Hematopoietic multipotent progenitor cell treated with erythropoietin and hydrocortisone succinate and interleukin-3 and kit ligand, for 15 days (in vitro differentiated cells): ENCODE measurements around the gene TNK1.

ENCODE experiments used
- DNase-seq: peaks from one replicate; pipeline ENCODE4 v3.0.0-alpha.2; 2015; ENCODE audit warnings: low spot score

Gene TNK1

DNA sequence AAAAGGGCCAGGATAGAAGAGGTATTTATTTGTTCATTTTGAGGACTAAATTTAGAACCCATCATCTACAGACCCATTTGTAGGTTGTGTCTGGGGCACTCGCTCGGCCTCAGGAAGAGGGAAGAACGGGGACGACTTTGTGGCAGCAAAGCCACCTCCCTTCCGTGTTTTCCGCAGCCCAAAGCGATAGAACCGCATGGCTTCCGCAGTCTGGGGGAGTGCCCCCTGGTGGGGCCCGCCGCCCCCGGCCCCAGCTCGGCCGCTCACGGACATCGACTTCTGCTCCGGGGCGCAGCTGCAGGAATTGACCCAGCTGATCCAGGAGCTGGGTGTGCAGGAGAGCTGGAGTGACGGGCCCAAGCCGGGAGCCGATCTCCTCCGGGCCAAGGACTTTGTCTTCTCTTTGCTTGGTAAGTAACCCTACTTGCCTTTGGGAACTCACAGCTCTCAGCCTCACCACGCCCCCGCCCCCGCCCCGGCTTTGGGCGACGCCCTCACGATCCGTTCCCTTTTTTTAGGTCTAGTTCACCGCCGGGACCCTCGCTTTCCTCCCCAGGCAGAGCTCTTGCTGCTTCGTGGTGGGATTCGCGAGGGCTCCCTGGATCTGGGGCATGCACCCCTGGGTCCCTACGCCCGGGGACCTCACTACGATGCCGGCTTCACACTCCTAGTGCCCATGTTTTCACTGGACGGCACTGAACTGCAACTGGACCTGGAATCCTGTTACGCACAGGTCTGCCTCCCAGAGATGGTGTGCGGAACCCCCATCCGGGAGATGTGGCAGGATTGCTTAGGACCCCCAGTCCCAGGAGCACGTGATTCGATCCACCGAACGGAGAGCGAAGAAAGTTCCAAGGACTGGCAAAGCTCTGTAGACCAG is 55.0 kb downstream of the TNK1 start:
- peak; percentile 42 for DNase-seq

- DNase-seq: peak; percentile 84
These were observed 55.9 kb downstream of the TNK1 start for GRCh38 chr17:7436556-7437368.

DNA sequence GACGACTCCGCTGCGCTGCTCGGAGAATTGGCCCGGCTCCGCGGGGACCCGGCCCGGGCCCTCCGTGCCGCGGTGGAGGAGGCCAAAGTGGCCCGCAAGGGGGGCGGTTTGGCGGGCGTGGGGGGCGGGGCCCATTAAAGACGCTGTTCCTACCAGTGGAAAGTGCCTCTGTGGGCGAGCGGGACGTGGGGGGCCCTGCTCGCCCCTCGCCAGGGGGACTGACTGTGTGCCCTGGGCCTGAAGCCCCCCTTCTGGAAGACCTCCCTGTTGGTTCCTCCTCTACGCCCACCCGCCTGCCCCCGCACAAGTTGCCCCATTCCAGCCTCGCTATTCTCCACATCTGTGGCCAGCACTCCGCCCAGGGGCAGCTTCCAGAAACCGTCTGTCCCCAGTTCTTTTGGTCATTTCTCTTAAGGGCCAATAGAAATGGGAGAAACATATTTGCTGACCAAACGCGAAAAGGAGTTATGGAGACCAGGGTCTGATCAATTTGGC is 56.5 kb downstream of the TNK1 start:
- no peak for DNase-seq

- no peak for DNase-seq
These were observed 57.2 kb downstream of the TNK1 start for GRCh38 chr17:7437950-7438614.

GRCh38 chr17:7438656-7439460 is 58.0 kb downstream of the TNK1 start:
- no peak for DNase-seq
